CD14-positive monocyte (primary cell): ENCODE results near the gene TTLL4. TPM values are rescaled to one million over a fixed set of nuclear protein-coding genes. Genes with fewer than 3 reads are reported as not detected.

Source experiments
- DNase-seq, 3 donors: peaks; one replicate each; pipeline ENCODE4 v3.0.0-alpha.2; 2011 to 2022
- H2AFZ ChIP-seq: 2 replicates; pipeline ENCODE4 v1.6.0; 2012; ENCODE audit warnings: mild to moderate bottlenecking, low read depth, low read length, inconsistent platforms; ENCODE audit not compliant: insufficient read depth, poor library complexity, severe bottlenecking
- H3K27ac ChIP-seq, 2 donors: 1 replicate in 1 of 2; 2 replicates in 1 of 2; pipeline ENCODE4 v1.5.1; 2012 to 2013; ENCODE audit warnings: low read length in 2 of 2, control low read depth in 1 of 2, inconsistent platforms in 1 of 2, low read depth in 1 of 2, mild to moderate bottlenecking in 1 of 2
- H3K27me3 ChIP-seq, 2 donors: one replicate each; pipeline versions ENCODE4 v1.6.0 to v1.6.1; 2011 to 2013; ENCODE audit warnings: low read length in 2 of 2; ENCODE audit not compliant: control insufficient read depth in 2 of 2, insufficient read depth in 2 of 2
- H3K36me3 ChIP-seq, 2 donors: replicated peaks in 1 of 2; 1 replicate in 1 of 2; 2 replicates in 1 of 2; pipeline versions ENCODE4 v1.5.1 to v1.6.1; 2012 to 2013; ENCODE audit warnings: low read length in 2 of 2, control low read depth in 1 of 2, inconsistent platforms in 1 of 2, mild to moderate bottlenecking in 1 of 2; ENCODE audit not compliant: insufficient read depth in 2 of 2, control insufficient read depth in 1 of 2
- H3K4me1 ChIP-seq, 2 donors: 1 replicate in 1 of 2; 2 replicates in 1 of 2; pipeline versions ENCODE4 v1.5.1 to v1.6.1; 2012 to 2013; ENCODE audit warnings: low read length in 2 of 2, control low read depth in 1 of 2, inconsistent platforms in 1 of 2, mild to moderate bottlenecking in 1 of 2, moderate library complexity in 1 of 2; ENCODE audit not compliant: insufficient read depth in 2 of 2, control insufficient read depth in 1 of 2
- H3K4me2 ChIP-seq: replicated peaks from 2 replicates; pipeline ENCODE3; 2012; ENCODE audit warnings: low read length, moderate library complexity, mild to moderate bottlenecking; ENCODE audit not compliant: poor library complexity, severe bottlenecking; ENCODE audit errors: extremely low read depth
- H3K4me3 ChIP-seq, 3 experiments: fragments of 200-600 bp in 1 of 3; sonication (generic) in 1 of 3; replicated peaks in 1 of 3; 1 replicate in 2 of 3; 2 replicates in 1 of 3; pipeline ENCODE4 v1.5.1; 2011 to 2013; ENCODE audit warnings: low read length in 3 of 3, mild to moderate bottlenecking in 3 of 3, control low read depth in 2 of 3, low read depth in 2 of 3, inconsistent platforms in 1 of 3, moderate library complexity in 1 of 3
- H3K79me2 ChIP-seq: 2 replicates; pipeline ENCODE4 v1.6.0; 2012; ENCODE audit warnings: mild to moderate bottlenecking, control low read depth, inconsistent platforms, low read length, moderate library complexity; ENCODE audit not compliant: insufficient read depth
- H3K9ac ChIP-seq: 2 replicates; pipeline ENCODE4 v1.6.0; 2017; ENCODE audit warnings: low read length, mild to moderate bottlenecking; ENCODE audit not compliant: insufficient read depth, poor library complexity, severe bottlenecking
- H3K9me3 ChIP-seq, 2 donors: replicated peaks in 1 of 2; 1 replicate in 1 of 2; 2 replicates in 1 of 2; pipeline versions ENCODE4 v1.5.1 to v1.6.1; 2012 to 2013; ENCODE audit warnings: low read length in 2 of 2, control low read depth in 1 of 2; ENCODE audit not compliant: control insufficient read depth in 1 of 2, insufficient read depth in 1 of 2
- H4K20me1 ChIP-seq: 2 replicates; pipeline ENCODE4 v1.6.0; 2012; ENCODE audit warnings: mild to moderate bottlenecking, low read length, control low read depth, moderate library complexity; ENCODE audit not compliant: insufficient read depth
- H3K27ac Mint-ChIP-seq, 7 donors: one replicate each; pipeline ENCODE4 v1.8.0; 2020; ENCODE audit warnings: mild to moderate bottlenecking in 7 of 7, mixed read lengths in 7 of 7, moderate library complexity in 6 of 7, inconsistent platforms in 2 of 7
- H3K27me3 Mint-ChIP-seq, 3 donors: one replicate each; pipeline ENCODE4 v1.8.0; 2021 to 2022; ENCODE audit warnings: low read depth in 3 of 3, mild to moderate bottlenecking in 3 of 3, mixed read lengths in 3 of 3, moderate library complexity in 3 of 3, inconsistent platforms in 1 of 3
- H3K36me3 Mint-ChIP-seq, 2 donors: one replicate each; pipeline ENCODE4 v1.8.0; 2020; ENCODE audit warnings: mixed read lengths in 2 of 2, inconsistent platforms in 1 of 2, mild to moderate bottlenecking in 1 of 2
- H3K4me1 Mint-ChIP-seq: one replicate; pipeline ENCODE4 v1.8.0; 2020; ENCODE audit warnings: mild to moderate bottlenecking, mixed read lengths
- H3K4me3 Mint-ChIP-seq, 2 donors: one replicate each; pipeline ENCODE4 v1.8.0; 2020; ENCODE audit warnings: mild to moderate bottlenecking in 2 of 2, mixed read lengths in 2 of 2, moderate library complexity in 1 of 2
- H3K9me3 Mint-ChIP-seq, 7 donors: one replicate each; pipeline ENCODE4 v1.8.0; 2020 to 2022; ENCODE audit warnings: mixed read lengths in 7 of 7, mild to moderate bottlenecking in 6 of 7, moderate library complexity in 6 of 7, inconsistent platforms in 2 of 7
- CTCF ChIP-seq: fragments of 200-600 bp; IDR thresholded peaks from one replicate; pipeline ENCODE4 v1.8.0; 2022; ENCODE audit warnings: antibody characterized with exemption, mild to moderate bottlenecking
- WGBS: methylation state at CpG from one replicate; pipeline ENCODE4 v1.1.5; 2013; ENCODE audit warnings: missing lambda C conversion rate; ENCODE audit not compliant: insufficient coverage; 5-methylcytosine and 5-hydroxymethylcytosine counted together
- intact Hi-C, 2 donors: fragments of 100-400 bp; cut with micrococcal nuclease; formaldehyde crosslinking; loops; one replicate each; pipeline versions ENCODE4 v1.15.0 to v1.15.1; 2023
- polyA plus RNA-seq, 3 donors: library from polyadenylated mRNA; depleted of rRNA in 1 of 3; unstranded in 2 of 3; stranded (reverse) in 1 of 3; fragments of 300-500 nt in 2 of 3; fragments of >200 nt in 1 of 3; fragmentation: Illumina TruSeq in 2 of 3; gene quantifications; 1 replicate in 2 of 3; 2 replicates in 1 of 3; pipeline ENCODE4 v1.2.3, GENCODE V29; 2012 to 2021

Gene TTLL4
- polyA plus RNA-seq, 3 donors = 13.5 to 90.2 (median 16.3) TPM

GRCh38 chr2:218754781-218755180 lies 44.1 kb downstream of the TTLL4 start:
- Histone ChIP-seq H3K4me1 (peaks cover 17 to 26% of the 10 kb centered on the region in 2 donors), H3K4me2 (no peak overlapping the region), H3K9ac (no peak overlapping the region), H4K20me1 (no peaks in the 10 kb centered on the region), H3K27me3 (no peaks in the 10 kb centered on the region), H3K36me3 (peaks cover 56 to 87% of the 10 kb centered on the region in 2 donors), H3K27ac (peak overlapping the region in 1 of 2 donors; percentile 24), H3K4me3 (no peak overlapping the region), H3K9me3 (no peaks in the 10 kb centered on the region), H3K79me2 (no peaks in the 10 kb centered on the region), H2AFZ (no peak overlapping the region)
- 7% methylated on average over 3 of the region's 7 CpGs for WGBS
- intact Hi-C loops = no loop called here
- DNase-seq = no peak
- H3K27ac Mint-ChIP-seq = peak overlapping the region in 4 of 7 donors; percentile 52 to 85 (median 70)
- H3K4me3 Mint-ChIP-seq = peak overlapping the region in 1 of 2 donors; percentile 13
- TF ChIP-seq CTCF = no peak
- peaks cover 0 to 4% (median 0%) of the 10 kb centered on the region in 3 donors for H3K27me3 Mint-ChIP-seq
- peaks cover 30% of the 10 kb centered on the region for H3K4me1 Mint-ChIP-seq
- H3K36me3 Mint-ChIP-seq = peaks cover 79 to 82% of the 10 kb centered on the region in 2 donors
- H3K9me3 Mint-ChIP-seq = peaks cover 0 to 3% (median 0%) of the 10 kb centered on the region in 7 donors

GRCh38 chr2:218755198-218755566 lies 44.5 kb downstream of the TTLL4 start:
- Mint-ChIP-seq H3K27ac (peak overlapping the region in 4 of 7 donors; percentile 52 to 85 (median 62)), H3K27me3 (peaks cover 0 to 3% (median 0%) of the 10 kb centered on the region in 3 donors), H3K4me3 (no peak overlapping the region), H3K4me1 (peaks cover 29% of the 10 kb centered on the region), H3K36me3 (peaks cover 75 to 78% of the 10 kb centered on the region in 2 donors), H3K9me3 (peaks cover 0 to 3% (median 0%) of the 10 kb centered on the region in 7 donors)
- no peak overlapping the region for H2AFZ ChIP-seq
- peaks cover 52 to 83% of the 10 kb centered on the region in 2 donors for H3K36me3 ChIP-seq
- H3K4me2 ChIP-seq = no peak overlapping the region
- no peaks in the 10 kb centered on the region for H3K9me3 ChIP-seq
- DNase-seq = no peak
- H4K20me1 ChIP-seq = no peaks in the 10 kb centered on the region
- intact Hi-C loops = no loop called here
- H3K4me1 ChIP-seq = peaks cover 17 to 22% of the 10 kb centered on the region in 2 donors
- no peaks in the 10 kb centered on the region for H3K27me3 ChIP-seq
- 100% methylated on average over 2 of the region's 3 CpGs for WGBS
- TF ChIP-seq CTCF = no peak
- no peaks in the 10 kb centered on the region for H3K79me2 ChIP-seq
- no peak overlapping the region for H3K4me3 ChIP-seq
- peak overlapping the region in 1 of 2 donors; percentile 24 for H3K27ac ChIP-seq
- no peak overlapping the region for H3K9ac ChIP-seq
